GM12873 (cell line): Measurements from ENCODE around the gene DUSP6.

ENCODE experiments used
- CTCF ChIP-seq: IDR thresholded peaks from 2 replicates; pipeline ENCODE4 v1.5.1; 2012; ENCODE audit warnings: low read depth, mild to moderate bottlenecking, moderate library complexity, low read length, control low read depth; ENCODE audit not compliant: insufficient read depth; ENCODE audit errors: missing control alignments

Gene DUSP6

GRCh38 chr12:89299931-89300330 lies 52.4 kb downstream of the DUSP6 start:
- TF ChIP-seq CTCF, result no peak

GRCh38 chr12:89299417-89299816 lies 52.9 kb downstream of the DUSP6 start:
- no peak for TF ChIP-seq CTCF
